Activated CD4-positive, alpha-beta T cell treated with anti-CD3 and anti-CD28 coated beads, Interleukin-2, amount 50 U/mL, for 16 hours (primary cell): ENCODE results near the gene FAM234A.

ENCODE experiments used
- DNase-seq: peaks from one replicate; pipeline ENCODE4 v3.0.0-alpha.2; 2020

The FAM234A gene

GRCh38 chr16:305916-306626, 71.5 kb downstream of the FAM234A start:
- DNase-seq, result no peak

GRCh38 chr16:306911-307370, 72.3 kb downstream of the FAM234A start:
- no peak for DNase-seq

- DNase-seq, result no peak
Observed at GRCh38 chr16:307691-308312, 73.2 kb downstream of the FAM234A start.

GRCh38 chr16:309476-309875, 74.9 kb downstream of the FAM234A start:
- DNase-seq, result no peak

GRCh38 chr16:311725-312124, 77.1 kb downstream of the FAM234A start:
- DNase-seq, result no peak

- no peak for DNase-seq
Observed at GRCh38 chr16:314351-314750, 79.7 kb downstream of the FAM234A start.

- DNase-seq, result no peak
Observed at GRCh38 chr16:314795-315299, 80.2 kb downstream of the FAM234A start.
